HFF-Myc (cell line): ENCODE results near the gene AKAP5.
"Not testable (repeated sequence)": the region's sequence is repeated elsewhere in the genome, so short reads cannot be mapped to it uniquely, and the experiment has no call there.

Source experiments
- DNase-seq: peaks from one replicate; pipeline ENCODE4 v3.0.0-alpha.2; 2011; ENCODE audit warnings: low read depth; ENCODE audit errors: extremely low read depth
- H3K4me3 ChIP-seq: replicated peaks from 2 replicates; pipeline ENCODE4 v1.5.1; 2011; ENCODE audit warnings: low read depth, mild to moderate bottlenecking, control low read depth, low read length
- TF ChIP-seq, protein P1 (sequence below): IDR thresholded peaks from 2 replicates; pipeline ENCODE4 v1.5.1; 2012; ENCODE audit warnings: mild to moderate bottlenecking, low read depth, low read length, control low read depth; ENCODE audit errors: missing control alignments

Gene AKAP5

DNA sequence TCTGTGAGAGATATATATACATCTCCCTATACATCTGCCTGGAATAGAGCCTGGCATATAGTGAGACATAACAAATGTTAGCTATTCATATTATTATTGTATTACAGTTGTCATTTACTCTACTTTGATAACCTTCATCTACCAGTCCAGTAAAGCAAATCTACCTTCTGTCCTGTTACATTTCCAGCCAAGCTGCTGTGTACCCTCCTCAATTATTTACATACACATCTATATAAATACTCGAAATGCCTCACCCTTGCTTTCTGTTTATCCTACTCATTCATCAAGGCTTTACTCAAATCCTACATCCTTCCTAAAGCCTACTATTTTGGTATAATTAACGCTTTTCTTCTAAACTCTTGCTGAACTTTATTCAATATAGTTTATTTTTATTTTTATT lies 48.0 kb downstream of the AKAP5 start:
- H3K4me3 ChIP-seq, result no peak overlapping the region
- no peak for DNase-seq
- TF ChIP-seq, protein P1, sequence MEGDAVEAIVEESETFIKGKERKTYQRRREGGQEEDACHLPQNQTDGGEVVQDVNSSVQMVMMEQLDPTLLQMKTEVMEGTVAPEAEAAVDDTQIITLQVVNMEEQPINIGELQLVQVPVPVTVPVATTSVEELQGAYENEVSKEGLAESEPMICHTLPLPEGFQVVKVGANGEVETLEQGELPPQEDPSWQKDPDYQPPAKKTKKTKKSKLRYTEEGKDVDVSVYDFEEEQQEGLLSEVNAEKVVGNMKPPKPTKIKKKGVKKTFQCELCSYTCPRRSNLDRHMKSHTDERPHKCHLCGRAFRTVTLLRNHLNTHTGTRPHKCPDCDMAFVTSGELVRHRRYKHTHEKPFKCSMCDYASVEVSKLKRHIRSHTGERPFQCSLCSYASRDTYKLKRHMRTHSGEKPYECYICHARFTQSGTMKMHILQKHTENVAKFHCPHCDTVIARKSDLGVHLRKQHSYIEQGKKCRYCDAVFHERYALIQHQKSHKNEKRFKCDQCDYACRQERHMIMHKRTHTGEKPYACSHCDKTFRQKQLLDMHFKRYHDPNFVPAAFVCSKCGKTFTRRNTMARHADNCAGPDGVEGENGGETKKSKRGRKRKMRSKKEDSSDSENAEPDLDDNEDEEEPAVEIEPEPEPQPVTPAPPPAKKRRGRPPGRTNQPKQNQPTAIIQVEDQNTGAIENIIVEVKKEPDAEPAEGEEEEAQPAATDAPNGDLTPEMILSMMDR, result no peak

DNA sequence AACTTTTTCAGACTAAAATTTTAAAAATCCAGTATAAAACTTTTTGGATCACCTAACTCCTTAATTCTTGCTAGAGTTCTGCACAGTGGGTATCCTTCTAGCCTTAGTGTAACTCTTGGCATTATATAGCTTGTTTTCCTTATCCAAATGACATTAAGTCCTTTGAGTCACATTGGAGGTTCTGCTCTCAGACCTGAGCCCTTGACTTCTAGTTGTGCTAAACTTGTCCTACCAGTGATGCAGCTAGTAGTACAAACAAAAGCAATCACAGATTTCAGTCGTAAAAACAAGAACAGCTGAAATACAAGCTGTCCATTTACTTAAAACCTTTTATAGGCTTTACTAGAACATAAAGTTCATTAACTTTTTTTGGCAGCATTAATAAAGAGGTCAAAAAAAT lies 49.8 kb downstream of the AKAP5 start:
- TF ChIP-seq, protein P1, result no peak
- no peak overlapping the region for H3K4me3 ChIP-seq
- no peak for DNase-seq

DNA sequence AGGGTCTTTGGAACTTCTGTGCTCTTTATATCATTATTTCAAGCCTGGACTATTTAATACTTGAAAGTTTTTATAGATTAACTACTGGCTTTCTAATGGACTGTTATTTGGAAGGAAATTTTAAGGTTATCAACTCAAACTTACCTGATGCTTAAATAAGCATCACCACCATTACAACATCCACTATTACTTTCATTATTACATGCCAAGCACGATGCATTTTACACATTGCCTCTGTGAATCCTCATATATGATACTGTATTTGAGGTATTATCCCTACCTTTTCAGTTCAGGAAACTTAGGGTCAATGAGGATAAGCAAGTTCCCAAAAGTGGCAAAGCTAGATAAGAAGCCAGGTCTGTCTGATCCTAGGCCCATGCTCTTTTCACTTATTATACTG lies 51.7 kb downstream of the AKAP5 start:
- TF ChIP-seq, protein P1, result no peak
- DNase-seq, result no peak
- H3K4me3 ChIP-seq, result no peak overlapping the region

DNA sequence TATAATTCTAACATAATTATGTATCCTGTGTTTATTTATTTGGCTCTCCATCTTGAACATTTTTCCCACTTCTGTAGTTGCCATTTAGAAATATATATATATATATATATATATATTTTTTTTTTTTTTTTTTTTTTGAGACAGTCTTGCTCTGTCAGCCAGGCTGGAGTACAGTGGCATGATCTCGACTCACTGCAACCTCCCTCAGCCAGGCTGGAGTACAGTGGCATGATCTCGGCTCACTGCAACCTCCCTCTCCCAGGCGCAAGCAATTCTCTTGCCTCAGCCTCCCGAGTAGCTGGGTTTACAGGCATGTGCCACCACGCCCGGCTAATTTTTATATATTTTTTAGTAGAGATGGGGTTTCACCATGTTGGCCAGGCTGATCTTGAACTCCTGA lies 52.4 kb downstream of the AKAP5 start:
- not testable (repeated sequence) for DNase-seq, H3K4me3 ChIP-seq

DNA sequence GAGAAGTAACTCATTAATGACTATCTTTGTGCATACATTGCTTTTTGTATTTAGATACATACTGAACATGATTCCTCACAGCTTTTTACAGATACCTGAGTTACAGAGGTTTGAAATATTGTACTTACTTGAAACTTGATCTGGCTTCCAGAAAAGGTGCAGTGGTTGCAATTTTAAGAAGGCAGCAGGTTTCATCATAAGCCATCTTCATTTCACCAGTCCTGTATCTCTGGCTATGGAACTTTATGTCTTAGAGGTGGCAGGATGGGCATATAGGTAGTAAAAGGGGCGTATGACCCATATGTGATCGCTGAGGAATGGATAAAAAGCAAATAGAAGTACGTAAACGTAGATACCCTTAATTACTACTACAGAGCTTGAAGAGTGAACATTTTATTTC lies 52.9 kb downstream of the AKAP5 start:
- TF ChIP-seq, protein P1, result no peak
- no peak for DNase-seq
- H3K4me3 ChIP-seq, result no peak overlapping the region

DNA sequence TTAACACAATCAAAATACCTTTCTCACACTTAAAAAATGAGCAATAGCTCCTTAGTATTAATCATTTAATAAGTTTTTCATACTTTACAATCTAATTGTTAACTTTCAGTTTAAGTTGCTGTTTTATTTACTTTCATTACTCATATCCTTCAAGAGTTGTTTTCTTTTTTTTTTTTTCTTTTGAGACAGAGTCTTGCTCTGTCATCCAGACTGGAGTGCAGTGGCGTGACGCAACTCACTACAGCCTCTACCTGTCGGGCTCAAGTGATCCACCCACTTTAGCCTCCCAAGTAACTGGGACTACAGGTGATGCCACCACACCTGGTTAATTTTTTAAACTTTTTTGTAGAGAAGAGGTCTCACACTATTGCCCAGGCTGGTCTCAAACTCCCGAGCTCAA lies 55.4 kb downstream of the AKAP5 start:
- no peak for DNase-seq
- TF ChIP-seq, protein P1, result no peak
- no peak overlapping the region for H3K4me3 ChIP-seq

DNA sequence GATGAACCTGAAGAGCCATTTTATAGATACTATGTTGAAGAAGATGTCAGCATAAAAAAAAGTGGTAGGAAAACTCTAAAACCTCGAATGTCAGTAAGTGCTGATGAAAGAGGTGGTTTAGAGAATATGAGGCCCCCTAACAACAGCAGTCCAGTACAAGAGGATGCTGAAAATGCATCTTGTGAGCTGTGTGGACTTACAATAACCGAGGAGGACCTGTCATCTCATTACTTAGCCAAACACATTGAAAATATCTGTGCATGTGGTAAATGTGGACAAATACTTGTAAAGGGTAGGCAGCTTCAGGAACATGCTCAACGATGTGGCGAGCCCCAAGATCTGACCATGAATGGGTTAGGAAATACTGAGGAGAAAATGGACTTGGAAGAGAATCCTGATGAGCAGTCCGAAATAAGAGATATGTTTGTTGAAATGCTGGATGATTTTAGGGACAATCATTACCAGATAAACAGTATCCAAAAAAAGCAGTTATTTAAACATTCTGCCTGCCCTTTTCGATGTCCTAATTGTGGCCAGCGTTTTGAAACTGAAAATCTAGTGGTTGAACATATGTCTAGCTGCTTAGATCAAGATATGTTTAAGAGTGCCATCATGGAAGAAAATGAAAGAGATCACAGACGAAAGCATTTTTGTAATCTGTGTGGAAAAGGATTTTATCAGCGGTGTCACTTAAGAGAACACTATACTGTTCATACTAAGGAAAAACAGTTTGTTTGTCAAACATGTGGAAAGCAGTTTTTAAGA lies 57.5 kb downstream of the AKAP5 start:
- H3K4me3 ChIP-seq, result no peak overlapping the region
- TF ChIP-seq, protein P1, result no peak
- DNase-seq, result no peak
